K562 (cell line): ENCODE results near the gene SHC1. TPM values are rescaled to one million over a fixed set of nuclear protein-coding genes. Genes with fewer than 3 reads are reported as not detected.

Source experiments
- ARNT ChIP-seq, 2 experiments: fragments of 450-650 bp; IDR thresholded peaks; 2 replicates each; pipeline ENCODE4 v1.6.1; 2016; ENCODE audit warnings: mild to moderate bottlenecking in 1 of 2
- CC2D1A ChIP-seq: fragments of 450-650 bp; IDR thresholded peaks from 2 replicates; pipeline ENCODE4 v1.6.1; 2017; ENCODE audit warnings: mild to moderate bottlenecking
- CREB1 ChIP-seq, 2 experiments: sonication (generic) in 1 of 2; formaldehyde crosslinking in 1 of 2; IDR thresholded peaks; 2 replicates each; pipeline versions ENCODE4 v1.6.1 to v1.8.0; 2012 to 2022; ENCODE audit warnings: inconsistent platforms in 1 of 2, mild to moderate bottlenecking in 1 of 2, missing genetic modification reagents in 1 of 2, moderate library complexity in 1 of 2
- EP300 ChIP-seq: IDR thresholded peaks from 2 replicates; pipeline ENCODE4 v1.6.1; 2012; ENCODE audit warnings: low read length, improper control_type of control experiment
- ETV5 ChIP-seq: sonication (generic); formaldehyde crosslinking; IDR thresholded peaks from 2 replicates; pipeline ENCODE4 v1.4.0; 2020; ENCODE audit warnings: low read depth, mild to moderate bottlenecking, missing genetic modification reagents
- HMG20B ChIP-seq: fragments of 250-450 bp; sonication (Bioruptor Pico); IDR thresholded peaks from 2 replicates; pipeline ENCODE4 v1.5.0; 2021; ENCODE audit warnings: mild to moderate bottlenecking
- HMGXB4 ChIP-seq: sonication (generic); formaldehyde crosslinking; IDR thresholded peaks from 2 replicates; pipeline ENCODE4 v1.8.1; 2023; ENCODE audit warnings: mild to moderate bottlenecking, missing genetic modification reagents
- HNRNPL ChIP-seq: fragments of 200-400 bp; formaldehyde crosslinking; IDR thresholded peaks from 2 replicates; pipeline ENCODE4 v1.6.1; 2017; ENCODE audit warnings: low read depth, mild to moderate bottlenecking, low read length
- JUND ChIP-seq, 2 experiments: IDR thresholded peaks; 2 replicates in 1 of 2; 3 replicates in 1 of 2; pipeline ENCODE4 v1.6.1; 2011; ENCODE audit warnings: borderline replicate concordance in 2 of 2, low read depth in 2 of 2, low read length in 2 of 2, improper control_type of control experiment in 1 of 2, missing biosample characterization in 1 of 2, missing genetic modification characterization in 1 of 2, missing genetic modification reagents in 1 of 2
- L3MBTL2 ChIP-seq: fragments of 450-650 bp; IDR thresholded peaks from 2 replicates; pipeline ENCODE4 v1.6.1; 2016; ENCODE audit warnings: mild to moderate bottlenecking, moderate library complexity
- MAFF ChIP-seq: IDR thresholded peaks from 2 replicates; pipeline ENCODE4 v1.6.1; 2012; ENCODE audit warnings: low read length, improper control_type of control experiment
- MAFK ChIP-seq: IDR thresholded peaks from 2 replicates; pipeline ENCODE4 v1.6.1; 2011; ENCODE audit warnings: low read length, improper control_type of control experiment
- MITF ChIP-seq: IDR thresholded peaks from 2 replicates; pipeline ENCODE4 v1.6.1; 2014; ENCODE audit warnings: antibody characterized with exemption
- PCBP1 ChIP-seq: fragments of 200-400 bp; formaldehyde crosslinking; IDR thresholded peaks from 2 replicates; pipeline ENCODE4 v1.6.1; 2018; ENCODE audit warnings: mild to moderate bottlenecking, low read depth, low read length; ENCODE audit not compliant: poor library complexity, severe bottlenecking
- PTTG1 ChIP-seq: fragments of 450-650 bp; IDR thresholded peaks from 2 replicates; pipeline ENCODE4 v1.6.1; 2016; ENCODE audit warnings: low read depth, mild to moderate bottlenecking, missing genetic modification characterization, missing compliant biosample characterization
- RAD51 ChIP-seq: fragments of 450-650 bp; IDR thresholded peaks from 2 replicates; pipeline ENCODE4 v1.7.1; 2016; ENCODE audit warnings: low read depth, mild to moderate bottlenecking, borderline replicate concordance
- RBM14 ChIP-seq: fragments of 200-400 bp; formaldehyde crosslinking; IDR thresholded peaks from 2 replicates; pipeline ENCODE4 v1.6.1; 2018; ENCODE audit warnings: low read depth, mild to moderate bottlenecking, low read length, moderate library complexity, borderline replicate concordance; ENCODE audit not compliant: insufficient read depth
- SAFB ChIP-seq: fragments of 200-400 bp; formaldehyde crosslinking; IDR thresholded peaks from 2 replicates; pipeline ENCODE4 v1.6.1; 2017; ENCODE audit warnings: low read depth, low read length, borderline replicate concordance
- TRIM28 ChIP-seq: fragments of 450-650 bp; IDR thresholded peaks from 2 replicates; pipeline ENCODE4 v1.6.1; 2017
- ZBED1 ChIP-seq: IDR thresholded peaks from 2 replicates; pipeline ENCODE4 v1.6.1; 2014
- ZNF24 ChIP-seq: fragments of 450-650 bp; IDR thresholded peaks from 2 replicates; pipeline ENCODE4 v1.6.1; 2016
- ZNF316 ChIP-seq: fragments of 450-650 bp; IDR thresholded peaks from 2 replicates; pipeline ENCODE4 v1.6.1; 2016
- ZNF436 ChIP-seq: fragments of 250-450, 450-650 bp; sonication (Bioruptor Pico); formaldehyde crosslinking; IDR thresholded peaks from 2 replicates; pipeline ENCODE4 v1.7.0; 2020; ENCODE audit warnings: mild to moderate bottlenecking
- ZNF655 ChIP-seq: fragments of 250-450 bp; sonication (Bioruptor Pico); IDR thresholded peaks from 2 replicates; pipeline ENCODE4 v1.5.0; 2021
- ZNF780A ChIP-seq: fragments of 250-450 bp; sonication (Bioruptor Pico); IDR thresholded peaks from 2 replicates; pipeline ENCODE4 v1.5.0; 2021; ENCODE audit warnings: mild to moderate bottlenecking
- polyA plus RNA-seq, 8 experiments: library from polyadenylated mRNA; depleted of rRNA in 4 of 8; stranded (reverse) in 5 of 8; unstranded in 3 of 8; fragments of >200 nt; fragmentation: Nextera tagmentation in 2 of 8; fragmentation: Illumina TruSeq in 1 of 8; extraction: Ambion mirVana in 2 of 8; extraction: Trizol in 1 of 8; gene quantifications; 2 replicates each; pipeline versions ENCODE4 v1.2.1 to v1.2.3, GENCODE V29; 2011 to 2014; ENCODE audit warnings: inconsistent platforms in 1 of 8, missing spikeins in 1 of 8
- total RNA-seq, 7 experiments: library from RNA; depleted of rRNA in 6 of 7; stranded (reverse); fragments of >200 nt in 6 of 7; fragmentation: Illumina TruSeq in 2 of 7; extraction: Trizol in 2 of 7; gene quantifications; 2 replicates each; pipeline versions ENCODE4 v1.2.1 to v1.2.3, GENCODE V29; 2011 to 2021; ENCODE audit warnings: low replicate concordance in 1 of 7

The SHC1 gene
- total and polyA plus RNA-seq, 9 of the 15 experiments (the other 6 are each of a cell fraction or from before 2014, with no cell fraction given) = 4.1 to 113 (median 51.9) TPM

GRCh38 chr1:155017041-155017945 lies 46.7 kb upstream of the SHC1 start (continued):
- peak; percentile 65 for TF ChIP-seq ZNF316
- TF ChIP-seq ZNF655 = no peak
- peak; percentile 72; the same call in 1 of the 2 replicates for TF ChIP-seq ZBED1
- TF ChIP-seq MAFF = no peak
- TF ChIP-seq PCBP1 = peak; percentile 96
- no peak for TF ChIP-seq MAFK
- peak; percentile 91; the same call in 1 of the 2 replicates for TF ChIP-seq HMGXB4 (CRISPR knock-in tag)
- TF ChIP-seq ZNF24 = peak; percentile 80
- TF ChIP-seq RAD51 = no peak
- no peak for TF ChIP-seq HMG20B (CRISPR knock-in tag)
- peak; percentile 39 for TF ChIP-seq CREB1 (IDR thresholded peaks at IDR 0.05)
- TF ChIP-seq CREB1 (CRISPR knock-in tag; IDR thresholded peaks at IDR 0.05) = peak; percentile 70
- peak; percentile 64; the same call in 1 of the 2 replicates for TF ChIP-seq L3MBTL2
- no peak for TF ChIP-seq ZNF436 (CRISPR knock-in tag)
- peak; percentile 68 for TF ChIP-seq JUND (IDR thresholded peaks at IDR 0.05; ENCODE audit: borderline replicate concordance, low read depth, low read length)
- TF ChIP-seq JUND (tag; IDR thresholded peaks at IDR 0.05; ENCODE audit: borderline replicate concordance, low read depth, low read length) = peak; percentile 11; the same call in 1 of the 3 replicates
- TF ChIP-seq CC2D1A = 0 out of 2 replicates have a peak, but pooled peaks have one; percentile 21
- TF ChIP-seq RBM14 = peak; percentile 90; the same call in 1 of the 2 replicates
- no peak for TF ChIP-seq EP300
- peak; percentile 61; the same call in 1 of the 2 replicates for TF ChIP-seq SAFB
- peak; percentile 71; the same call in 1 of the 2 replicates for TF ChIP-seq ETV5
- TF ChIP-seq MITF = peak; percentile 28; the same call in 1 of the 2 replicates
- no peak for TF ChIP-seq ARNT (IDR thresholded peaks at IDR 0.05)
- no peak for TF ChIP-seq ZNF780A (CRISPR knock-in tag)
- TF ChIP-seq PTTG1 (tag) = no peak
- peak; percentile 99 for TF ChIP-seq HNRNPL
- peak; percentile 32; the same call in 1 of the 2 replicates for TF ChIP-seq TRIM28
